Trophoblast cell (in vitro differentiated cells and primary cell): ENCODE data around the gene CORO2A.

Experiments used
- DNase-seq, 2 donors: peaks; one replicate each; pipeline ENCODE4 v3.0.0-alpha.2; 2016
- H2AFZ ChIP-seq: 2 replicates; pipeline ENCODE4 v1.6.1; 2013; ENCODE audit warnings: low read length, moderate library complexity, mild to moderate bottlenecking; ENCODE audit not compliant: insufficient read depth, poor library complexity
- H2AK5ac ChIP-seq: 2 replicates; pipeline ENCODE4 v1.6.1; 2013; ENCODE audit warnings: mild to moderate bottlenecking, low read length
- H2BK120ac ChIP-seq: 2 replicates; pipeline ENCODE4 v1.6.1; 2013; ENCODE audit warnings: low read length, mild to moderate bottlenecking, moderate library complexity; ENCODE audit not compliant: insufficient read depth, poor library complexity
- H2BK12ac ChIP-seq: 2 replicates; pipeline ENCODE4 v1.6.1; 2013; ENCODE audit warnings: mild to moderate bottlenecking, low read length, moderate library complexity
- H2BK5ac ChIP-seq: 2 replicates; pipeline ENCODE4 v1.6.1; 2013; ENCODE audit warnings: low read length, low read depth, moderate library complexity, mild to moderate bottlenecking; ENCODE audit not compliant: poor library complexity
- H3K14ac ChIP-seq: 2 replicates; pipeline ENCODE4 v1.6.1; 2013; ENCODE audit warnings: mild to moderate bottlenecking, low read length
- H3K18ac ChIP-seq: 2 replicates; pipeline ENCODE4 v1.6.1; 2013; ENCODE audit warnings: mild to moderate bottlenecking, low read length
- H3K23ac ChIP-seq: 2 replicates; pipeline ENCODE4 v1.6.1; 2013; ENCODE audit warnings: low read length
- H3K27ac ChIP-seq: 2 replicates; pipeline ENCODE4 v1.5.1; 2013; ENCODE audit warnings: low read depth, mild to moderate bottlenecking, inconsistent platforms, low read length, moderate library complexity
- H3K27me3 ChIP-seq: 2 replicates; pipeline ENCODE4 v1.6.1; 2013; ENCODE audit warnings: inconsistent platforms, mild to moderate bottlenecking, low read length, moderate library complexity; ENCODE audit not compliant: insufficient read depth
- H3K36me3 ChIP-seq, 2 experiments: 1 replicate in 1 of 2; 2 replicates in 1 of 2; pipeline ENCODE4 v1.6.1; 2013; ENCODE audit warnings: low read length in 2 of 2, mild to moderate bottlenecking in 2 of 2, moderate library complexity in 1 of 2; ENCODE audit not compliant: insufficient read depth in 2 of 2, control insufficient read depth in 1 of 2
- H3K4ac ChIP-seq: 2 replicates; pipeline ENCODE4 v1.6.1; 2013; ENCODE audit warnings: low read depth, mild to moderate bottlenecking, low read length, moderate library complexity
- H3K4me1 ChIP-seq, 2 experiments: 1 replicate in 1 of 2; 2 replicates in 1 of 2; pipeline ENCODE4 v1.6.1; 2013; ENCODE audit warnings: low read length in 2 of 2, mild to moderate bottlenecking in 2 of 2, moderate library complexity in 1 of 2; ENCODE audit not compliant: insufficient read depth in 2 of 2, control insufficient read depth in 1 of 2
- H3K4me2 ChIP-seq: 2 replicates; pipeline ENCODE4 v1.6.1; 2013; ENCODE audit warnings: inconsistent platforms, mild to moderate bottlenecking, low read length, moderate library complexity
- H3K4me3 ChIP-seq: 2 replicates; pipeline ENCODE4 v1.5.1; 2013; ENCODE audit warnings: mild to moderate bottlenecking, low read depth, low read length, inconsistent platforms
- H3K79me1 ChIP-seq: one replicate; pipeline ENCODE4 v1.6.1; 2013; ENCODE audit warnings: low read length
- H3K79me2 ChIP-seq: 2 replicates; pipeline ENCODE4 v1.6.1; 2013; ENCODE audit warnings: low read length, mild to moderate bottlenecking; ENCODE audit not compliant: control insufficient read depth, insufficient read depth, poor library complexity
- H3K9ac ChIP-seq: 2 replicates; pipeline ENCODE4 v1.6.1; 2013; ENCODE audit warnings: mild to moderate bottlenecking, low read length
- H3K9me3 ChIP-seq: 2 replicates; pipeline ENCODE4 v1.6.1; 2013; ENCODE audit warnings: low read depth, mild to moderate bottlenecking, control low read depth, inconsistent platforms, low read length; ENCODE audit not compliant: insufficient read depth
- H4K12ac ChIP-seq: 2 replicates; pipeline ENCODE4 v1.6.1; 2013; ENCODE audit warnings: low read depth, mild to moderate bottlenecking, low read length, moderate library complexity
- H4K8ac ChIP-seq: 2 replicates; pipeline ENCODE4 v1.6.1; 2013; ENCODE audit warnings: low read depth, mild to moderate bottlenecking, low read length, moderate library complexity
- H4K91ac ChIP-seq: one replicate; pipeline ENCODE4 v1.6.1; 2013; ENCODE audit warnings: low read depth, mild to moderate bottlenecking, low read length, moderate library complexity
- WGBS: extraction: QIAGEN DNeasy Blood & Tissue Kit; methylation state at CpG from one replicate; pipeline ENCODE4 v1.1.7; 2013; ENCODE audit warnings: missing lambda C conversion rate; ENCODE audit not compliant: insufficient read length, insufficient coverage; ENCODE audit errors: extremely low coverage; 5-methylcytosine and 5-hydroxymethylcytosine counted together

The CORO2A gene

DNA sequence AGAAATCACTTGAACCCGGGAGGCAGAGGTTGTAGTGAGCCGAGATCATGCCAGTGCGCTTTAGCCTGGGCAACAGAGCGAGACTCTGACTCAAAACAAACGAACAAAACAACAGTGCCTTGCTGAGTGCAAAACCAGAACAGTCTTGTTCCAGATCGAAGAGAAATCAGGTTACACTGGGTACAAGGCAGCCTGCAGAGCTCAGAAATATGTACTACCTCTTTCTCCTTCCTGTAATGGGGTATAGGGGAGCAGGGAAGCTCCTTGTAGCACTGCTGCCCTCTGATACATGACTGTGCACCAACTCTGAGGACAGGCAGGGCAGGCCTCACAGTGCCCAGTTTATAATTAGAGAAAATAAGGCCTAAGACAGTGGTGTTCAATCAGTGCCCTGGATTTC lies 38.4 kb upstream of the CORO2A start:
- no peaks in the 10 kb centered on the region for H3K9me3 ChIP-seq
- no peak overlapping the region for H3K18ac ChIP-seq
- H2BK12ac ChIP-seq = no peak overlapping the region
- no peak overlapping the region for H2AFZ ChIP-seq
- no peak overlapping the region for H3K4ac ChIP-seq
- no peak overlapping the region for H4K12ac ChIP-seq
- no peak overlapping the region for H2AK5ac ChIP-seq
- H3K79me2 ChIP-seq = no peaks in the 10 kb centered on the region
- no peak overlapping the region for H3K27ac ChIP-seq
- peaks cover 10 to 13% of the 10 kb centered on the region in 2 experiments for H3K4me1 ChIP-seq
- no peak overlapping the region for H3K14ac ChIP-seq
- no peak overlapping the region for H4K91ac ChIP-seq
- H4K8ac ChIP-seq = no peak overlapping the region
- no CpG with 5 or more reads among the region's 6 CpGs for WGBS
- H2BK5ac ChIP-seq = no peak overlapping the region
- no peak overlapping the region for H2BK120ac ChIP-seq
- DNase-seq = no peak
- no peak overlapping the region for H3K4me3 ChIP-seq
- H3K79me1 ChIP-seq = peaks cover 6% of the 10 kb centered on the region
- H3K9ac ChIP-seq = no peak overlapping the region
- peaks cover 19% of the 10 kb centered on the region in 2 experiments for H3K36me3 ChIP-seq
- H3K4me2 ChIP-seq = no peak overlapping the region
- no peaks in the 10 kb centered on the region for H3K27me3 ChIP-seq
- no peak overlapping the region for H3K23ac ChIP-seq

- H3K4ac ChIP-seq = no peak overlapping the region
- no peak overlapping the region for H4K91ac ChIP-seq
- no peak overlapping the region for H3K9ac ChIP-seq
- H3K27me3 ChIP-seq = no peaks in the 10 kb centered on the region
- no peak overlapping the region for H2BK120ac ChIP-seq
- H3K4me3 ChIP-seq = no peak overlapping the region
- peaks cover 19 to 24% of the 10 kb centered on the region in 2 experiments for H3K36me3 ChIP-seq
- H3K14ac ChIP-seq = no peak overlapping the region
- no peaks in the 10 kb centered on the region for H3K9me3 ChIP-seq
- peaks cover 6% of the 10 kb centered on the region for H3K79me1 ChIP-seq
- no peaks in the 10 kb centered on the region for H3K79me2 ChIP-seq
- H2AK5ac ChIP-seq = no peak overlapping the region
- H2BK5ac ChIP-seq = no peak overlapping the region
- H3K4me2 ChIP-seq = no peak overlapping the region
- no CpG with 5 or more reads among the region's 6 CpGs for WGBS
- H3K23ac ChIP-seq = no peak overlapping the region
- H3K27ac ChIP-seq = no peak overlapping the region
- H3K4me1 ChIP-seq = peaks cover 12 to 13% of the 10 kb centered on the region in 2 experiments
- no peak overlapping the region for H4K12ac ChIP-seq
- no peak overlapping the region for H3K18ac ChIP-seq
- no peak overlapping the region for H2AFZ ChIP-seq
- H2BK12ac ChIP-seq = no peak overlapping the region
- peak; percentile 36 to 60 for DNase-seq
- no peak overlapping the region for H4K8ac ChIP-seq
Observed at GRCh38 chr9:98230304-98230703, 37.9 kb upstream of the CORO2A start.

DNA sequence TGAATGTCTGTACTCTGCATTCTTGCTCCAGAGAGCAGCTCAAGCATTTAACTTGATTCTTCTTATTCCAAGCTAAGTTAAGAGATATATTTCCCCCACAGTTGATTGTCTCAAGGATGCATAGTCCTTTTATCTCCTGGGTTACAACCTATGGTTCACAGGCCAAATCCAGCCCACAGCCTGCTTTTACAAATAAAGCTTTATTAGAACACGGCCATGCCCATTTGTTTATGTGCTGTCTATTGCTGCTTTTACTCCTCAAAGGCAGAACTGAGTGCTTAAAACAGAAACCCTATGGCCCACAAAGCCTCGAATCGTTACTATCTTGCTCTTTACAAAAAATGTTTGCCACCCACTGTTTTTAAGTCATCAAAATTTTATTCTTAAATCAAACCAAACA lies 37.2 kb upstream of the CORO2A start:
- H2BK12ac ChIP-seq = no peak overlapping the region
- peaks cover 13 to 16% of the 10 kb centered on the region in 2 experiments for H3K4me1 ChIP-seq
- no peak overlapping the region for H4K12ac ChIP-seq
- no peak overlapping the region for H3K4me2 ChIP-seq
- H3K4ac ChIP-seq = no peak overlapping the region
- H4K8ac ChIP-seq = no peak overlapping the region
- H3K9me3 ChIP-seq = no peaks in the 10 kb centered on the region
- DNase-seq = peak in 1 of 2 donors; percentile 26
- peaks cover 6% of the 10 kb centered on the region for H3K79me1 ChIP-seq
- H3K23ac ChIP-seq = no peak overlapping the region
- H3K79me2 ChIP-seq = no peaks in the 10 kb centered on the region
- no peak overlapping the region for H4K91ac ChIP-seq
- H2AFZ ChIP-seq = no peak overlapping the region
- H2BK5ac ChIP-seq = no peak overlapping the region
- no peak overlapping the region for H2AK5ac ChIP-seq
- no peak overlapping the region for H2BK120ac ChIP-seq
- H3K14ac ChIP-seq = no peak overlapping the region
- H3K4me3 ChIP-seq = no peak overlapping the region
- no CpG with 5 or more reads among the region's 3 CpGs for WGBS
- no peak overlapping the region for H3K9ac ChIP-seq
- H3K18ac ChIP-seq = no peak overlapping the region
- peaks cover 19 to 27% of the 10 kb centered on the region in 2 experiments for H3K36me3 ChIP-seq
- no peak overlapping the region for H3K27ac ChIP-seq
- no peaks in the 10 kb centered on the region for H3K27me3 ChIP-seq

- no peak overlapping the region for H2AFZ ChIP-seq
- no peak overlapping the region for H3K9ac ChIP-seq
- no peak overlapping the region for H3K23ac ChIP-seq
- H4K12ac ChIP-seq = no peak overlapping the region
- H3K27ac ChIP-seq = peak overlapping the region; percentile 2
- no peak overlapping the region for H3K4me2 ChIP-seq
- no peak overlapping the region for H3K4me3 ChIP-seq
- H3K4ac ChIP-seq = no peak overlapping the region
- peak overlapping the region; percentile 5 for H2BK120ac ChIP-seq
- H3K27me3 ChIP-seq = no peaks in the 10 kb centered on the region
- peaks cover 19 to 27% of the 10 kb centered on the region in 2 experiments for H3K36me3 ChIP-seq
- H4K8ac ChIP-seq = no peak overlapping the region
- peaks cover 6% of the 10 kb centered on the region for H3K79me1 ChIP-seq
- peak overlapping the region; percentile 9 for H3K14ac ChIP-seq
- peak overlapping the region; percentile 42 for H4K91ac ChIP-seq
- no peaks in the 10 kb centered on the region for H3K9me3 ChIP-seq
- DNase-seq = no peak
- no peaks in the 10 kb centered on the region for H3K79me2 ChIP-seq
- H2BK12ac ChIP-seq = no peak overlapping the region
- H2AK5ac ChIP-seq = peak overlapping the region; percentile 20
- no peak overlapping the region for H3K18ac ChIP-seq
- peak overlapping the region; percentile 59 for H2BK5ac ChIP-seq
- no CpG with 5 or more reads among the region's 4 CpGs for WGBS
- H3K4me1 ChIP-seq = peaks cover 13 to 16% of the 10 kb centered on the region in 2 experiments
Observed at GRCh38 chr9:98229090-98229395, 36.6 kb upstream of the CORO2A start.
